Fibroblast of pulmonary artery (primary cell): ENCODE data around the gene UBASH3B.

Source experiments
- DNase-seq: peaks from one replicate; pipeline ENCODE4 v3.0.0-alpha.2; 2010; ENCODE audit warnings: low read depth
- H3K4me3 ChIP-seq: replicated peaks from 2 replicates; pipeline ENCODE4 v1.5.1; 2011; ENCODE audit warnings: low read depth, mild to moderate bottlenecking, control low read depth, low read length, moderate library complexity
- CTCF ChIP-seq: IDR thresholded peaks from 2 replicates; pipeline ENCODE4 v1.5.1; 2011; ENCODE audit warnings: mild to moderate bottlenecking, control low read depth, low read length, inconsistent platforms; ENCODE audit errors: missing control alignments

The UBASH3B gene

GRCh38 chr11:122659676-122660554, 4.4 kb downstream of the UBASH3B start:
- no peak for TF ChIP-seq CTCF
- no peak for DNase-seq
- H3K4me3 ChIP-seq, result no peak overlapping the region

DNA sequence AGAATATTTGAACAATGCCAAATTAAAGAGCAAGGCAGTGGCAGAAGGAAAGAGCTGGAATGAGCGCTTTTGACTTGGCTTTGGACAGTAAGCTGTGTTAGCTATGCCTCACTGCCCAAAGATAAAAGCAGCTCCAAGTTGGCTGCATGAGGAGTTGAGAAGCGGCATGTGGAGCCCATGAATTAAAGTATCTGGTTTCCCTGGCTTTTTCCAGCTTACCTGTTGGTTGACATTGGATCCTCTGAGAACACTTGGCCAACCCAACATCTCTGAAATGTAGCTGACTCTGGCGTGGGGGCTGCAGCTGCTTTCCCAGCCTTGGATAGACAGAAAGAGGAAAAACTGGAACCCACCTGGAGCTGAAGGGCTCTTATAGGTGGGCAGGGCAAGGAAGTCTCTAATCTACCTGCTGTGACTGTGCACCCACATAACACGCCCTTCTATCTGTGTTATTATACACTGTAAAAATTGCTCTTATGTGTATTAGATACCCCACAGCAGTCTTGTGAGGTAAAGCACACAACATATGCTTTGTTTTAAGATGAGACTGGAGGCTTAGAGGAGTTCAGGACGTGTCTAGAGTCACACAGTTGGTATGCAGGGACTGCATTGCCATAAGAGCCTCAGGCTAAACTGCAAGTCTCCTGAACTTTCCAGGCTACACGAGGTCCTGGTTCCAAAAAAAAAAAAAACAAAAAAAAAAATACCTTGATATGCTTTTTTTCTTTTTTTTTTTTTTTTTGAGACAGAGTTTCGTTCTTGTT, 5.8 kb downstream of the UBASH3B start:
- no peak for TF ChIP-seq CTCF
- DNase-seq, result no peak

DNA sequence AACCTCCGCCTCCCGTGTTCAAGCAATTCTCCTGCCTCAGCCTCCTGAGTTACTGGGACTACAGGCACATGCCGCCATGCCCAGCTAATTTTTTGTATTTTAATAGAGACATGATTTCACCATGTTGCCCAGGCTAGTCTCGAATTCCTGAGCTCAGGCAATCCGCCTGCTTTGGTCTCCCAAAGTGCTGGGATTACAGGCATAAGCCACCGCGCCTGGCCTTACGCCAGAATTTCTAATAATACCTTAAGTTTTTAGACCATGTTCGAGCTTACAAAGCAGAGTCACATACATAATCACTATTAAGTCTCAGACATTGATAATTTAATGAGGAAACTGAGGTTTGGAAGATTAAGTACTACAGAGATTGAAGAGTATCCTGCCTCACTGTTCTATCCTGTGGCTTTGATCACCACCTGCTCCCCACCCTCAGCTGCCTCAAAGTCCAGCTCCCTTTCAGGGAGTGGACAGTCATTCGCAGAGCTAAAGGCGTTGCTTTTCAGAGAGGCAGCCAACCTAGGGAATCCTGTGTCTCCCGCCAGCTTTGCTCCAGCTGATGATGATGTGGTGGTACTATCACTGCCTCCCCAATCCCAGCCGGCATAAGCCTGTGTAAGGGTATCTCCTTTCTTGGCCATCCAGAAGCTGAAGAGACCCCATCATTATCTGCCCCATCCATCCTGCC, 7.7 kb downstream of the UBASH3B start:
- H3K4me3 ChIP-seq, result no peak overlapping the region
- DNase-seq, result no peak
- no peak for TF ChIP-seq CTCF

More for the DNA sequence above, 5.8 kb downstream of the UBASH3B start:
- H3K4me3 ChIP-seq, result no peak overlapping the region

DNA sequence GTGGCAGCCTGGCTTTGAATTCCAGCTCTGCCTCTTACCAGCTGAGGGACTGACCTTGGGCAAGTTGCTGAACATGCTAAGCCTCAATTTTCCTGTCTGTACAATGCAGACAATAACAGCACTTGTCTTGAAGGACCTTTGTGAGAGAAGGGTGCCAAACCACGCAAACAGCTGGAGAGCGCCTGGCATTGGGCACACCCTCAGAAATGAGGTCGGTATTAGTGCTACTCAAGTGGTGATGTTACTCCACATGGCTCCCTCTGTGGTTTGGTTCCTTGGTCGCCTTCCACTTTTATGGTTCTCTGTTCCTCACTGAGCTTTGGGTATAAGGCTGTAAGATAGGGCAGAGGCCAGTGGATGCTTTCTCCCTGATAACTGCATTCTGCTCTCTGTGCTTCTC, 8.2 kb downstream of the UBASH3B start:
- no peak for TF ChIP-seq CTCF
- DNase-seq, result no peak
- no peak overlapping the region for H3K4me3 ChIP-seq

- no peak for TF ChIP-seq CTCF
- H3K4me3 ChIP-seq, result no peak overlapping the region
- no peak for DNase-seq
Measured at GRCh38 chr11:122664188-122664587, 8.7 kb downstream of the UBASH3B start.

DNA sequence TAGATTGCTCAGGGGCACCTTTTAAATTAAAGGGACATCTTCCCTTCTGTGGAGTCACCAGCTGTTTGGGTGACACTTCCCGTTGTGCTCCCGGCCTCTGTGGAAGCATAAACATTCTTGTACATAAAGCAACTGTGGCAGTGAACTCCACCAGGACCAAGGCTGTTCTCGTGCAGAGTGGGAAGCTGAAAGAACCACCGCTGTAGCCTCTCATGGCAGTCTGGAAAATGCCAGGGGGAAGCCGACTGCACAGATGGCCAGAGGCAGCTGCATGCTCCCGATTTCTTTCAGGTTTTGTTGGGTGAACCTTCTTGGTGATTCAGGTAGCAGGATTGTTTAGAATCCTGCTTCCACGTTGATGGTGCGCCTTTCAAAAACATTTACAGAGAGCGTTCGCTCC, 10.3 kb downstream of the UBASH3B start:
- TF ChIP-seq CTCF, result no peak
- no peak for DNase-seq
- no peak overlapping the region for H3K4me3 ChIP-seq
